ENCODE measurements around the gene SLC44A4. TPM values are rescaled to one million over a fixed set of nuclear protein-coding genes. Genes with fewer than 3 reads are reported as not detected.
"Not testable (repeated sequence)": the region's sequence is repeated elsewhere in the genome, so short reads cannot be mapped to it uniquely, and the experiment has no call there.

Gene SLC44A4
- total RNA-seq, 1 donor from 2014 or later, result 0.23 TPM

- DNase-seq (ENCODE audit: low read depth) (no peak), FAIRE-seq (no peak)
- Mint-ChIP-seq H3K4me3 (ENCODE audit: unreplicated experiment) (peak overlapping the region; percentile 88), H3K27me3 (ENCODE audit: low read depth, unreplicated experiment) (no peaks in the 10 kb centered on the region), H3K9me3 (ENCODE audit: unreplicated experiment) (no peaks in the 10 kb centered on the region), H3K27ac (ENCODE audit: unreplicated experiment) (no peak overlapping the region), H3K36me3 (ENCODE audit: low read depth, unreplicated experiment) (no peaks in the 10 kb centered on the region), H3K4me1 (ENCODE audit: low read depth, unreplicated experiment) (peaks cover 20% of the 10 kb centered on the region)
- TF ChIP-seq, protein P1, sequence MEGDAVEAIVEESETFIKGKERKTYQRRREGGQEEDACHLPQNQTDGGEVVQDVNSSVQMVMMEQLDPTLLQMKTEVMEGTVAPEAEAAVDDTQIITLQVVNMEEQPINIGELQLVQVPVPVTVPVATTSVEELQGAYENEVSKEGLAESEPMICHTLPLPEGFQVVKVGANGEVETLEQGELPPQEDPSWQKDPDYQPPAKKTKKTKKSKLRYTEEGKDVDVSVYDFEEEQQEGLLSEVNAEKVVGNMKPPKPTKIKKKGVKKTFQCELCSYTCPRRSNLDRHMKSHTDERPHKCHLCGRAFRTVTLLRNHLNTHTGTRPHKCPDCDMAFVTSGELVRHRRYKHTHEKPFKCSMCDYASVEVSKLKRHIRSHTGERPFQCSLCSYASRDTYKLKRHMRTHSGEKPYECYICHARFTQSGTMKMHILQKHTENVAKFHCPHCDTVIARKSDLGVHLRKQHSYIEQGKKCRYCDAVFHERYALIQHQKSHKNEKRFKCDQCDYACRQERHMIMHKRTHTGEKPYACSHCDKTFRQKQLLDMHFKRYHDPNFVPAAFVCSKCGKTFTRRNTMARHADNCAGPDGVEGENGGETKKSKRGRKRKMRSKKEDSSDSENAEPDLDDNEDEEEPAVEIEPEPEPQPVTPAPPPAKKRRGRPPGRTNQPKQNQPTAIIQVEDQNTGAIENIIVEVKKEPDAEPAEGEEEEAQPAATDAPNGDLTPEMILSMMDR (IDR thresholded peaks at IDR 0.05; ENCODE audit: insufficient read depth, low read depth, low read length), result no peak
- TF ChIP-seq EZH2 (IDR thresholded peaks at IDR 0.05; ENCODE audit: insufficient read depth, low read length), result no peak
- no peak overlapping the region for H3K27ac ChIP-seq (ENCODE audit: low read depth, low read length)
- no peak overlapping the region for H3K4me2 ChIP-seq (ENCODE audit: low read length)
- no peaks in the 10 kb centered on the region for H3K27me3 ChIP-seq (ENCODE audit: insufficient read depth, low read length)
- peaks cover 12% of the 10 kb centered on the region for H3K79me2 ChIP-seq (ENCODE audit: insufficient read depth, low read length)
- H3K36me3 ChIP-seq (ENCODE audit: insufficient read depth, low read length), result no peaks in the 10 kb centered on the region
- H3K9ac ChIP-seq (ENCODE audit: low read length), result no peak overlapping the region
- no peak overlapping the region for H2AFZ ChIP-seq (ENCODE audit: low read depth, low read length)
- no peaks in the 10 kb centered on the region for H3K9me3 ChIP-seq (ENCODE audit: insufficient read depth, low read depth, low read length)
- no peak overlapping the region for H3K4me3 ChIP-seq (ENCODE audit: insufficient read depth, low read depth, low read length)
- peaks cover 7% of the 10 kb centered on the region for H4K20me1 ChIP-seq (ENCODE audit: insufficient read depth, low read length)
- H3K4me1 ChIP-seq (ENCODE audit: insufficient read depth, low read length), result peaks cover 17% of the 10 kb centered on the region
These were observed 53.2 kb downstream of the SLC44A4 start for GRCh38 chr6:31825553-31825952.

GRCh38 chr6:31823592-31824196, 55.1 kb downstream of the SLC44A4 start:
- H3K4me3 Mint-ChIP-seq (ENCODE audit: unreplicated experiment), result peak overlapping the region; percentile 57
- not testable (repeated sequence) for H3K4me2 ChIP-seq (ENCODE audit: low read length); H3K36me3 ChIP-seq (ENCODE audit: insufficient read depth, low read length); DNase-seq (ENCODE audit: low read depth); H3K79me2 ChIP-seq (ENCODE audit: insufficient read depth, low read length); H3K9me3 Mint-ChIP-seq (ENCODE audit: unreplicated experiment); H4K20me1 ChIP-seq (ENCODE audit: insufficient read depth, low read length); H2AFZ ChIP-seq (ENCODE audit: low read depth, low read length); FAIRE-seq; H3K27ac ChIP-seq (ENCODE audit: low read depth, low read length); H3K9me3 ChIP-seq (ENCODE audit: insufficient read depth, low read depth, low read length); H3K4me3 ChIP-seq (ENCODE audit: insufficient read depth, low read depth, low read length); H3K27me3 ChIP-seq (ENCODE audit: insufficient read depth, low read length); H3K27me3 Mint-ChIP-seq (ENCODE audit: low read depth, unreplicated experiment); H3K36me3 Mint-ChIP-seq (ENCODE audit: low read depth, unreplicated experiment); H3K9ac ChIP-seq (ENCODE audit: low read length)
- peak overlapping the region; percentile 34 for H3K27ac Mint-ChIP-seq (ENCODE audit: unreplicated experiment)
- peaks cover 17% of the 10 kb centered on the region for H3K4me1 Mint-ChIP-seq (ENCODE audit: low read depth, unreplicated experiment)
- peaks cover 17% of the 10 kb centered on the region for H3K4me1 ChIP-seq (ENCODE audit: insufficient read depth, low read length)

- H3K79me2 ChIP-seq (ENCODE audit: insufficient read depth, low read length), result peaks cover 18% of the 10 kb centered on the region
- H3K9me3 ChIP-seq (ENCODE audit: insufficient read depth, low read depth, low read length), result no peaks in the 10 kb centered on the region
- peaks cover 17% of the 10 kb centered on the region for H3K4me1 ChIP-seq (ENCODE audit: insufficient read depth, low read length)
- H3K27ac Mint-ChIP-seq (ENCODE audit: unreplicated experiment), result peak overlapping the region; percentile 100
- no peaks in the 10 kb centered on the region for H3K9me3 Mint-ChIP-seq (ENCODE audit: unreplicated experiment)
- peaks cover 3% of the 10 kb centered on the region for H3K36me3 Mint-ChIP-seq (ENCODE audit: low read depth, unreplicated experiment)
- H3K4me3 Mint-ChIP-seq (ENCODE audit: unreplicated experiment), result peak overlapping the region; percentile 94
- H4K20me1 ChIP-seq (ENCODE audit: insufficient read depth, low read length), result peaks cover 16% of the 10 kb centered on the region
- no peak for FAIRE-seq
- peak overlapping the region; percentile 95 for H3K4me2 ChIP-seq (ENCODE audit: low read length)
- peaks cover 21% of the 10 kb centered on the region for H3K4me1 Mint-ChIP-seq (ENCODE audit: low read depth, unreplicated experiment)
- peak overlapping the region; percentile 75 for H3K27ac ChIP-seq (ENCODE audit: low read depth, low read length)
- no peaks in the 10 kb centered on the region for H3K27me3 Mint-ChIP-seq (ENCODE audit: low read depth, unreplicated experiment)
- TF ChIP-seq, protein P1 (IDR thresholded peaks at IDR 0.05; ENCODE audit: insufficient read depth, low read depth, low read length), result no peak
- no peak for TF ChIP-seq EZH2 (IDR thresholded peaks at IDR 0.05; ENCODE audit: insufficient read depth, low read length)
- H3K27me3 ChIP-seq (ENCODE audit: insufficient read depth, low read length), result no peaks in the 10 kb centered on the region
- H3K4me3 ChIP-seq (ENCODE audit: insufficient read depth, low read depth, low read length), result peak overlapping the region; percentile 66
- DNase-seq (ENCODE audit: low read depth), result peak; percentile 60
- H2AFZ ChIP-seq (ENCODE audit: low read depth, low read length), result peak overlapping the region; percentile 71
- no peaks in the 10 kb centered on the region for H3K36me3 ChIP-seq (ENCODE audit: insufficient read depth, low read length)
- H3K9ac ChIP-seq (ENCODE audit: low read length), result peak overlapping the region; percentile 89
These were observed 56.6 kb downstream of the SLC44A4 start for GRCh38 chr6:31822036-31822821.

Measured in astrocyte (in vitro differentiated cells and primary cell).